HG02642 (cell line): ENCODE results near the gene LAMB3.

ENCODE experiments used
- ATAC-seq: cut with Tn5 transposase; IDR thresholded peaks from one replicate; pipeline ENCODE4 v1.9.1; 2021; ENCODE audit warnings: mild to moderate bottlenecking; ENCODE audit not compliant: unreplicated experiment, poor library complexity

Gene LAMB3

DNA sequence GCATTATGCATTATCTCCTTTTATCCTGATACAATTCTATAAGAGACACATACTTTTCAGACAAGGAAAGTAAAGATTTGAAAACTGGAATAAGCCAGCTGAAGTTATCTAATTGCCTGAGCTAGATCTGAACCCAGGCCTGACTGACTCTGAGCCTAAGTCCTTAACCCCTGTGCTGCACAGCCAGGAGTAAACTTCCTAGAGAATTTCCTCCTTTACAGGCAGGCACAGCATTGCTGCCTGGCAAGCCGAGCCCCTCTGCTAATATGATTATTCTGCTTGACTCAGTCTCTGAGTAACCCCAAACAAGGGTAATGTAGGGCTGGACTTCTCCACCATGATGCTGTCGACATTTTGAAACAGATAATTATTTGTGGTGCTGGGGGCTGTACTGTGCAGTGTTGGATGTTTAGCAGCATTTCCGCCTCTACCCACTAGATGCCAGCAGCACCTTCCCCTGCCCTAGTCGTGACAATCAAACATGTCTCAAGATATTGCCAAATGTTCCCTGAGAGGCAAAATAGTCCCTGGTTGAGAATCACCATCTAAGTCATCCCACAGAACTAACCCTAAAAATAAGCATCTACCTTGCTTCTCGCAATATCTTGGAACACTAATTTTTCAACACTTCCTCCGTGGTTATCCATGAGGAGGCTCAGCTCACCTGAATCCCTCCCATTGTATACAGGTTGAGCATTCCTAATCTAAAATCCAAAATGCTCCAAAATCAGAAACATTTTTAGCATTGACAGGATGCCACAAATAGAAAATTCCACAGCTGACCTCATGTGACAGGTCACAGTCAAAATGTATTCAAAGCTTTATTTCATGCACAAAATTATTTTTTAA, 50.2 kb downstream of the LAMB3 start:
- peak; percentile 68 for ATAC-seq

- no peak for ATAC-seq
These were observed 51.7 kb downstream of the LAMB3 start for GRCh38 chr1:209600541-209600940.

GRCh38 chr1:209598227-209598626, 54.0 kb downstream of the LAMB3 start:
- no peak for ATAC-seq

DNA sequence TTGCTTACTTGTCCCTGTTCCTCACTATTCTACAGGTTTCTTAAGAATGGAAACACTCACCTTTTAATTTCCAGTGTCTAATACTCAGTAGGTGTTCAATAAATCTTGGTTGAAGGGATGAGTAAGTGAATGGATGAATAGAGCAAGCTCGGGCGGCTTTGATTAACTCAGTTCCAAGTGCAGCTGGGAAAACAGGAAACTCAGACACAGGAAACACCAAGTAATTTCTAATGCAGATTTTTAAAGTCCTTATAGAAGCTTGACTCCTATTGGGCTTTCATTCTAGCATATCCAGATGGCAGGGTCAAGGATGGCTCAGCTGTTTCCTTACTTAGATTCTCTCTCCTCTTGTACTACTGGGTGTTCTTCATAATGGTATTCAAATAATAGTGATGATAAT, 54.7 kb downstream of the LAMB3 start:
- no peak for ATAC-seq

DNA sequence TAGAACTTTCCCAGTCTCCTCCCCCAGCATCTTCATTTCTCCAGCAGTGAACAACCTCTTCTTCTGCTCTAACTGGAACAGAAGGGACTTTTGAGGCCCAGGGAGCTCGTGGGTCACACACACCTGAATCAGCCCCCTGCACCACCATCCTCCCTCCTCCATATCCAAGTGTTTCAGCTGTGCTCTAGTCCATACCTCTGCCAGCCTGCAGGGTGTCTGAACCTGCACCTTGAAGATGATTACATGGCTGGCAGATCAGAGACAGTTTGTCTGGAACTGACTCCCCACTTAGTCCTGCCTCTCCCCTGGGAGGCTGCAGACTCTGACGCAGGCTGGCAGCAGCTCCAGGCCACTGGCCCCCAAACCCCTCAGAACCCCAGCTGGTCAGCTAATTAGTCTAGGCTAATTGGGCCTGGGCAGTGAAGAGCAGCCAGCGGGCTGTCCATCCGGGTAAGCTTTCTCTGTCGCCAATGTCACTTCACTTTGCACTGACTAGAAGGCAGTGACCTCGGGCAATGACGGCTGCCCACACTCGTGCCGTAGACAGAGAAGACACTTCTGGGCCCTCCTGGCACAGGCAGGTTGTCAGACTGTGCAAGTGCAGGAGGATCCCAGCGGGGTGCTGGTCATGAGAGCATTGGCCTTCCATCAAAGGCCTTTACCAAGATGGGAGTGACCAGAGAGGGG, 56.5 kb downstream of the LAMB3 start:
- ATAC-seq: no peak

- no peak for ATAC-seq
These were observed 57.2 kb downstream of the LAMB3 start for GRCh38 chr1:209595028-209595427.

- ATAC-seq: no peak
These were observed 57.8 kb downstream of the LAMB3 start for GRCh38 chr1:209594440-209594839.

- ATAC-seq: no peak
These were observed 58.5 kb downstream of the LAMB3 start for GRCh38 chr1:209593747-209594146.

DNA sequence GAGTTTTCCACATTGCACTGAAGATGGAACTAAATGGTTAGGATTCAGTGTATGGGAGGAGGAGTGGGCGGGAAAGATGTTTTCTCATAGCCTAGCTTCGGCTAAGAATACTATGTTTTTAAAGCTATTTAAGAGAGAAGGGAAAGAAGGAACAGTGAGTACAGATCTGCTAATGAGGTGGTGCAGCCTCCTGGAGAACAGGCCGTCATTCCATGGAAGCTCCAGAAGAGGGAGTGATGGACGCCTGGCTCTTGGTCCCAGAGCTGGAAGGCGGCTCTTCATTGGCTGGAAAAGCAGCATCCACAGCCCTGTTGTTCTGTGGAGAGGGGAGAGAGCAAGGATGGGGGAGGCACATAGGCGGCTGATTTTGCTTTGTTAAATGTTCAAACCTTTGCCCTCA, 61.8 kb downstream of the LAMB3 start:
- ATAC-seq: no peak

- ATAC-seq: no peak
These were observed 62.4 kb downstream of the LAMB3 start for GRCh38 chr1:209589863-209590262.

DNA sequence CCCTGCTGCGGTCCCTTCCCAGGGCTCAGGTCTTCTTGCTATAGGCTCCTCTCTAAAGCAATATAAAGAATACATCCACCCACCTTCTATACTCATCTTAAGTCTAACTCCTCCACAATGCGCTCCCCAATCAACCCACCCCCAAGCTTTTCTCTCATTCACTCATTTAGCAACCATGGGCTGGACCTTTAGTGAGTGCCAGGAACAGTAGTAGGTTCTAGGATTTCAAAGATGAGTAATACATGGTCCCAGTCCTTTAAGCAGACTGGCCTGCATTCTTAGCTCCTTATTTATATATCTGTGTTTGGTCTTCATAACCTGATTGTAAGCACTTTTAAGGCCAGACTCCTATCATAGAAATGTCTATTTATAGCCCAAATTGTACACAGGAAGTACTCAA, 62.8 kb downstream of the LAMB3 start:
- ATAC-seq: no peak

GRCh38 chr1:209587789-209588188, 64.4 kb downstream of the LAMB3 start:
- ATAC-seq: no peak

DNA sequence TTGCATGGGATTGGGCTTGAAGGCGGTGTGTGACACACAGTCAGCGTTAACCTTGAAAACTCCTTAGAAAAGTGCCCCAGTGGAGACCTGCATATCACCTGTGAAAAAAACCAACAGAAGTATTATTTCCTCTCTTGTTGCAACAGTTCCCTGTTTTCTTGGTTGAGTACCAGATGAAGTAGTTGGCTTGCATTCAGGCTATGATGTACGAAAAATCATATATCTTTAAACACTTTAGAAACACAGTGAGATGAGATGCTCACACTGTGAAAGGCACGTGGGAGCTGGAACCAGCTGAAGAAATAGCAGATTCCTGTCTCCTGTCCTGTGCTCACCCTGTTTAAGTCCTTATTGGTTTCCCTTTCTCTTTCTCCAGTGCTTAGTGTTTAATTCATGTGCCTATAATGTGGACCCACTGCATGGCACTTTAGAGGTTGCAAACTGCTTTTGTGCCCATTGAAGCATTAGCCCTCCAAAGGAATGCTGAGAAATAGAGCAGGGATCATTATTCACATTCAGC, 65.9 kb downstream of the LAMB3 start:
- ATAC-seq: no peak

GRCh38 chr1:209585672-209586071, 66.6 kb downstream of the LAMB3 start:
- ATAC-seq: no peak

GRCh38 chr1:209585197-209585596, 67.0 kb downstream of the LAMB3 start:
- no peak for ATAC-seq

DNA sequence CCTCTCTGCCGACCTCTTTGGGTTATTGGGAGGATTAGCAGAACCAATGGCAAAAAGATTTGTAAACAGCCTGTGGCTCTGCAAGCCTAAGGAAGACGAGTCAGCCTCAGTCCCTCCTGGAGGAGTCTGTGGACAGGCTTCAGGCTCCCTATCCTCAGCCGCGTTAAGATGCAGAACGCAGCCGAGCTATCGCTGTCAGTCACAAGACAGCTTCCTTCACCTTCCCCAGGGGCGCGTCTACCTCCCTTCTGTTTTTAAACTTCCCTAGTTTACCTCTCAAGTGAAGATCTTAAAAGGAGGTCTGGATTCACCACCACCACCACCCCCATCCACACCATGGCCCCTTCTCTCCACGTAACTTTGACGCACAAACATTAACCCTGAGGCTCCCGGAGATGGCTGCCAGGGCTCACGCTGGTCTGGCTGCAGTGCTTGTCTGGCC, 68.0 kb downstream of the LAMB3 start:
- ATAC-seq: no peak

DNA sequence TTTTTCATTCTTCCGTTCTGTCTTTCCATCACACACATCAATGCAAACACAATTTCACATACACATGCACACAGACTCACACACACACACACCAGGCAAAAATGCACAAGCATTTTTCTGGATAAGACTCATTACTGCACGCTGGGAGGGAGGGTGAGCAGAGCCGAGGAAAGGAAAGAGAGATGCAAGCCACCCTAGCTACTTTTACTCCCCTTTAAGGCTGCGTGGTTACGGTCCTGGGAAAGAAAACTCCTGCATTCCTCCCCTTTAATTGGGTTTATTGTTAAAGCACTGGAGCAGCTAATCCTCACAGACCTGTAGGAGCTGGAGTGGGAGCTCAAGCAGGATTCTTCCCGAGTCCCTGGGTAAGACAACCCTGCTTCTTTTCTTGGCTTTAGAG, 68.8 kb downstream of the LAMB3 start, which contains the start of gene CAMK1G:
TSS of gene CAMK1G (plus strand) at position 307 of the 400 bp plus-strand sequence. CDS start 11,270 bp downstream, outside the sequence.
- no peak for ATAC-seq

DNA sequence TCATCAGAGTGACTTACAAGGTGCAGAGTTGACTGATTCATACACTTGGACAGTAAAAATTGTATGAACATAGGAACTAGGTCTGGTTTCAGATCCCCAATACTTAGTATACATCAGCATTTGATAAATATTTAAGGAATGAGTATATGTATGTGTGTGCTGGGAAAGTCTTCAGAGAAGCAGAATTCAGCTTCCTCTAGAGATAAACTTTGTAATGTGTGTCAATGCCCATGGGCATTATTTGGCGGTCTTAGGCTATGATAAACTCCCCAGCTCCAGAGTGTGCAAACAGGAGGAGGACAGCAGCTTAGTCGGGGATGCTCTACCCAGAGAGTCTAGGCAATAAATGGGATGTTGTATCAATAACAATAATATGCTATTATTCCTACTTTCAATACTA, 71.6 kb downstream of the LAMB3 start:
- no peak for ATAC-seq

GRCh38 chr1:209577346-209577745, 74.9 kb downstream of the LAMB3 start:
- no peak for ATAC-seq

GRCh38 chr1:209576392-209577197, 75.6 kb downstream of the LAMB3 start:
- ATAC-seq: peak; percentile 80

GRCh38 chr1:209570743-209571142, 81.5 kb downstream of the LAMB3 start:
- ATAC-seq: no peak
